ENCODE measurements around the gene IL1RAPL1.

DNA sequence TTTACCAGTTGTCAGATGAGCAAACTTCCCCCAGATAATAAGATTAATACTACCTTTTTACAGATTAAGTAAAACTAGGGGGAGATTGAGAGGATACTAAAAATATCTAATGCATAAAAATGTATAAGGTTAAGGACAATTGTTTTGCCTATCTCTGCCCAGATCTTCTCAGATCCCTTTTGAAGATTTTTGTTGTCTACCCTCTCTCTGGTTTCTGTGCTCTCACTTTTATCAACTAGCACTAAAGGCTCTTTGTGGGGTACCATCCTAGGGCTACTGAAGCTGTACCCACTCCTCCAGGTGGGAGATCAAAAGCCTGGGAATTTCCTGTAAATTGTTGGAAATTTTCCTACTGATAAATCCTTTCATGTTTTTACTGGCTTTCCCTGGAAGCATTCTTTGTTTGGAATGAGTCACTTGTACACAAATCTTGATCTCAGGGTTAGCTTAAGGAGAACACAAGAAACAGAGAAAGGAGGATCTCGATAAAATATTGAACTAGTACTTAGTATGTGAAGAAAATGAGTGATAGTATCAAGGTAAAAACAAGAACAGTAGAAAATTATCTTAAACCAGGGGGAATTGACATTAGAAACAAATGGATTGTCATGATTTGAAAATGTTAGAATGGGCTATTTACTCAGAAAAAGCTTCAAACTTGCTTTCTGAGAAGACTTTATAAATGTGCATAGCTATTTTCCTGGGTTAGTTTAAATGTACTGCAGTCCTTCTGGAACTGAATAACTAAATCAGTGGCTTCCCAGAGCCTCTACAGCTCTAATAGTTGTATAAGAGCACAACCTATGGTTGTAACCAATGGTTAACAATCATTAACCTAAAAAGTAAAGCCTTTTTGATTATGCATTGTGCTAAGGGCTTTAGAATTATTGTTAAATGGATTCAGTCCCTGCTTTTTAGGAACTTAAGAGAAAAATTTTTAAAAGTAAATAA is 948.2 kb downstream of the IL1RAPL1 start:
- no peak for TF ChIP-seq CTCF (conservative IDR thresholded peaks at IDR 0.05 in 1 of 2, IDR thresholded peaks at IDR 0.05 in 1 of 2; ENCODE audit: low read depth in 1 of 2, low read length in 2 of 2)
- no peak for TF ChIP-seq EZH2 (IDR thresholded peaks at IDR 0.05; ENCODE audit: low read length, missing control alignments)

Data from fibroblast of lung (primary cell).